HG03457 (cell line): ENCODE results near the gene FUNDC2.
"Not testable (repeated sequence)": the region's sequence is repeated elsewhere in the genome, so short reads cannot be mapped to it uniquely, and the experiment has no call there.

ENCODE experiments used
- ATAC-seq: cut with Tn5 transposase; IDR thresholded peaks from one replicate; pipeline ENCODE4 v1.9.1; 2021; ENCODE audit warnings: moderate number of reproducible peaks; ENCODE audit not compliant: unreplicated experiment

The FUNDC2 gene

GRCh38 chrX:155026727-155027508 lies at the start of gene FUNDC2:
TSS of gene FUNDC2 (plus strand) at chrX:155026844. CDS start at chrX:155026939, 95 bp downstream.
- ATAC-seq, result peak; percentile 82

- ATAC-seq, result no peak
These were observed 47.0 kb upstream of the FUNDC2 start for GRCh38 chrX:154979629-154980028.

GRCh38 chrX:154980330-154981115 lies 46.1 kb upstream of the FUNDC2 start:
- ATAC-seq, result peak; percentile 87

- ATAC-seq, result no peak
These were observed 45.6 kb upstream of the FUNDC2 start for GRCh38 chrX:154981116-154981411.

GRCh38 chrX:154986826-154987575 lies 39.6 kb upstream of the FUNDC2 start:
- ATAC-seq, result no peak

GRCh38 chrX:154987940-154988339 lies 38.7 kb upstream of the FUNDC2 start:
- ATAC-seq, result no peak

GRCh38 chrX:154988719-154989118 lies 37.9 kb upstream of the FUNDC2 start:
- ATAC-seq, result no peak

GRCh38 chrX:154990496-154990895 lies 36.1 kb upstream of the FUNDC2 start:
- no peak for ATAC-seq

GRCh38 chrX:154991039-154991438 lies 35.6 kb upstream of the FUNDC2 start:
- no peak for ATAC-seq

GRCh38 chrX:154991476-154991875 lies 35.2 kb upstream of the FUNDC2 start:
- no peak for ATAC-seq

- no peak for ATAC-seq
These were observed 28.3 kb upstream of the FUNDC2 start for GRCh38 chrX:154998204-154998880.

GRCh38 chrX:155000841-155001240 lies 25.8 kb upstream of the FUNDC2 start:
- no peak for ATAC-seq

GRCh38 chrX:155001873-155002272 lies 24.8 kb upstream of the FUNDC2 start:
- ATAC-seq, result no peak

- no peak for ATAC-seq
These were observed 21.5 kb upstream of the FUNDC2 start for GRCh38 chrX:155005190-155005589.

- ATAC-seq, result not testable (repeated sequence)
These were observed 20.3 kb upstream of the FUNDC2 start for GRCh38 chrX:155006379-155006778.

- not testable (repeated sequence) for ATAC-seq
These were observed 19.6 kb upstream of the FUNDC2 start for GRCh38 chrX:155006913-155007671.

- ATAC-seq, result not testable (repeated sequence)
These were observed 18.1 kb upstream of the FUNDC2 start for GRCh38 chrX:155008578-155008977.

- ATAC-seq, result no peak
These were observed 16.6 kb upstream of the FUNDC2 start for GRCh38 chrX:155009994-155010472.

GRCh38 chrX:155020591-155020990 lies 6.1 kb upstream of the FUNDC2 start:
- ATAC-seq, result no peak

GRCh38 chrX:155022585-155022984 lies 4.1 kb upstream of the FUNDC2 start, which contains the start of gene F8:
TSS of gene F8 (minus strand) at chrX:155022723. CDS start at chrX:155022552, 171 bp downstream.
- no peak for ATAC-seq
